IgD-negative memory B cell (primary cell): ENCODE measurements around the gene ASTN1. TPM values are rescaled to one million over a fixed set of nuclear protein-coding genes. Genes with fewer than 3 reads are reported as not detected.
A peak's percentile ranks its signal among the peaks of the same experiment; 100 is the strongest.

Experiments
- H3K27ac Mint-ChIP-seq, 3 donors: one replicate each; pipeline ENCODE4 v1.8.0; 2020 to 2022; ENCODE audit warnings: mild to moderate bottlenecking in 3 of 3, mixed read lengths in 3 of 3, moderate library complexity in 1 of 3
- H3K27me3 Mint-ChIP-seq: one replicate; pipeline ENCODE4 v1.8.0; 2021; ENCODE audit warnings: mixed read lengths
- H3K36me3 Mint-ChIP-seq: one replicate; pipeline ENCODE4 v1.8.0; 2020; ENCODE audit warnings: mild to moderate bottlenecking, mixed read lengths
- H3K4me1 Mint-ChIP-seq, 3 donors: one replicate each; pipeline ENCODE4 v1.8.0; 2020 to 2022; ENCODE audit warnings: mixed read lengths in 3 of 3, mild to moderate bottlenecking in 1 of 3
- H3K4me3 Mint-ChIP-seq, 4 donors: one replicate each; pipeline ENCODE4 v1.8.0; 2020 to 2022; ENCODE audit warnings: mild to moderate bottlenecking in 4 of 4, mixed read lengths in 4 of 4, moderate library complexity in 3 of 4
- H3K9me3 Mint-ChIP-seq, 3 donors: one replicate each; pipeline ENCODE4 v1.8.0; 2020 to 2021; ENCODE audit warnings: mixed read lengths in 3 of 3, mild to moderate bottlenecking in 1 of 3
- polyA plus RNA-seq: library from polyadenylated mRNA; unstranded; fragments of 300-500 nt; fragmentation: Illumina TruSeq; gene quantifications from one replicate; pipeline ENCODE4 v1.2.3, GENCODE V29; 2021

Gene ASTN1
- polyA plus RNA-seq, 1 donor from 2014 or later, result not detected

DNA sequence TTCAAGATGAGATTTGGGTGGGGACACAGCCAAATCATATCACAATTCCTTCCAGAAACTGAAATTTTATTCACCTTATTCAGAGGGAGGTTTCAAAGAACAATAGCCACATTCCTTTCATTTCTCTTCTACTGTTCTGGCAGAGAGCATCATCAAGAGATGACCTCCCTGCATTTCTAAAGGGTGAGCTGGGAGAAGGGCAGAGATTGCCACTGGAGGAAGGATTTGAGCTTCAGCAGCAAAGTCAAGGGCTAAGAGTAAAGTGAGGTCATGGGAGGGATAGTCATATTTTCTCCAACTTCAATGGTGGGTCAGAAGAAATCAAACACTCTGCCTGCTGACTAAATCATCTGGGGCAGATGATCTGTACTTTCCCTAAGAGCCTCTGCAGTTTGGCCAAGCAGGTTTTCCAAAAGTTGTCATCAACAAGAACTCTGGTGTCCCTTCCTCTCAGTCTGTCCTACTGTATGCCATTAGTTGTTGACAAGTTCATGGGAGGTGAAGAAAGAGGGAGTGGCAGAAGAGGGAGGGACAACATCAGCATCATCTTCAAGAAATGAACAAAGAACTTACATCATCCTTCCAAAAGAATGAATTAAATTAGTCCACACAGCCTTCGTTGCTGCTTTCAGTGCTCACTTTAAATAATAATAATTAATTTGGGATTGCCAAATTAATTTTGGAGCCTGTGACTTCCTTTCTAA lies 298.3 kb downstream of the ASTN1 start:
- no peaks in the 10 kb centered on the region for H3K36me3 Mint-ChIP-seq
- no peak overlapping the region for H3K27ac Mint-ChIP-seq
- peak overlapping the region in 1 of 4 donors; percentile 20 for H3K4me3 Mint-ChIP-seq
- H3K9me3 Mint-ChIP-seq, result peaks cover 1 to 5% (median 1%) of the 10 kb centered on the region in 3 donors
- no peaks in the 10 kb centered on the region for H3K4me1 Mint-ChIP-seq
- H3K27me3 Mint-ChIP-seq, result no peaks in the 10 kb centered on the region

DNA sequence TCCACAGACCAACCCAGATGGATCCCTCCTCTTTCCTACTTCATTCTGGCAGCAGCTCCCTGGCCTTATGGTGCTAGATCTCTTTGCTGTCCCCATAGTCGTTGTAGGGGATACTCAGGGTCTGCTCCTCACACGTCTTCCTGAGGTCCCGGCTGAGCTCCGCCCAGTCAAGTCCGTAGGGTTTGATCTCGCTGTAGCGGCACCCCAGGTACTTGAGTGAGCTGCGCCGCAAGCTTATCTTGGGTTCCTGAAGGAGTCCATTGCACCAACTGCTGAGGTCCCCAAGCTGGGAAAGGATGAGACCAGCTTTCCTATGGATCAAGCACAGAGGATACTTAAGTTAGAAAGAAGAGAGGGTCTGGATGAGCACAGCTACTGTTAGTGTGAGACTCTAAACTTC lies 300.3 kb downstream of the ASTN1 start:
- Mint-ChIP-seq H3K27ac (no peak overlapping the region), H3K4me3 (no peak overlapping the region), H3K36me3 (no peaks in the 10 kb centered on the region), H3K9me3 (peaks cover 1 to 5% (median 1%) of the 10 kb centered on the region in 3 donors), H3K27me3 (no peaks in the 10 kb centered on the region), H3K4me1 (no peaks in the 10 kb centered on the region)

DNA sequence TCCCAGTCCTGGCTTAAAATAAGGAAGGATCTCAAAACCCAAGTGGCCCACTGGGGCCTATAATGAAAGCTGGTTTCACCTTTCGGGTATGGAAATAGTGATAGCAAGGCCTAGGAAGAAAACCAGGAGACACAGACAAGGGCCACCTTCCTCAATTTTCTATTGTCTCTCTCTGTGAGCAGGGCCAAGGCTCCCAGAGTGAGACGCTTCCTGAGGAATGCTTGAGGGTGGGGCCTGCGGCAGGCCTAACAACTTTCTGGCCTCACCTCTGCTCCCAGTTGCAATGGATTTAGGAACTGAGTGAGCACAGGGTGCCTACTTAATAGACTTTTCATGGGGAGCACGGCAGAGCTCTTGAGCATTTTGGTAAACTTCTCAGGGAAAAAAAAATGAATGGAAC lies 300.9 kb downstream of the ASTN1 start:
- H3K4me3 Mint-ChIP-seq, result no peak overlapping the region
- H3K27me3 Mint-ChIP-seq, result no peaks in the 10 kb centered on the region
- H3K9me3 Mint-ChIP-seq, result peaks cover 1 to 5% (median 1%) of the 10 kb centered on the region in 3 donors
- H3K27ac Mint-ChIP-seq, result no peak overlapping the region
- H3K4me1 Mint-ChIP-seq, result no peaks in the 10 kb centered on the region
- H3K36me3 Mint-ChIP-seq, result no peaks in the 10 kb centered on the region

DNA sequence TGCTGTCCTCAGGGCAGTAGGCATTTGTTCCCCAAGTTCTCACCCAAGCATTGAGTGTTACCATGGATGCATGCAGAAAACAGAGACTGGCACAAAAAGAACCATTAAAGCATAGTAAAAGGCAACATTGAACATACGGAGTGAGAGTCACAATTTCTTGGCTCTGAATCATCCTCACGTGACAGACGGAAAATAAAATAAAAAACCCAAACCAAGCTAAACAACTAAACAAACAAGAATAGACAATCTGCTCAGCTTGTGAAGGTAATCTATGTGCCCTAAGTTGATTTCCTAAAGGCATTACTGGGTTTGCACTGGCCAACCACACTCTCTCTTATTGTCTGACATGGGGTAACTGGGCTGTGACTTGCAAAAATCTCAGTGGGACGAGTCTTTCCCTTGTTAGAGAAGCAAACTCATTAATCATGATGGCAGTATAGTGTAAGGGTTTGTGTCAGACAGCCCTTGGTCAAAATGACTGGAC lies 306.0 kb downstream of the ASTN1 start:
- H3K4me3 Mint-ChIP-seq, result no peak overlapping the region
- no peak overlapping the region for H3K27ac Mint-ChIP-seq
- peaks cover 2% of the 10 kb centered on the region for H3K27me3 Mint-ChIP-seq
- H3K4me1 Mint-ChIP-seq, result no peaks in the 10 kb centered on the region
- H3K36me3 Mint-ChIP-seq, result no peaks in the 10 kb centered on the region
- H3K9me3 Mint-ChIP-seq, result peaks cover 0 to 1% (median 0%) of the 10 kb centered on the region in 3 donors

DNA sequence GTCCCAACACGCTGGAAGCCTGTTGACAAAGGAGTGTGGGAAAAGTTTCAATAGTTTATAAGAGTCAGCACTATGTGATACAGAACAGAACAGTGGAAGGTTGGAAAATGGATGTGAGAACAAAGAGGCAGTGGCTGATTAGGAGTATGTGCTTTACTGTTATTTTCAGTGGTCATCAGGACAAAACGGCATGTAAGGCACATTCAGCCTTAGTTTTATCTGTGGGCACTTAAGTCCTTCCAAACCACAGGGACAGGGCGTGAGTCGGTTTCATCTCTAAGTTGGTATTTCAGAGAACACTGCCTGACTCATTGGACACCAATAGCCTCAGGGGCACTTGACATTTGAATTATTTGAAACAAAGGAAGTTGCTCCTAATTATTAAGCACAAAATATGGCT lies 306.9 kb downstream of the ASTN1 start:
- H3K4me3 Mint-ChIP-seq, result no peak overlapping the region
- H3K27me3 Mint-ChIP-seq, result peaks cover 3% of the 10 kb centered on the region
- H3K27ac Mint-ChIP-seq, result no peak overlapping the region
- no peaks in the 10 kb centered on the region for H3K4me1 Mint-ChIP-seq
- peaks cover 0 to 1% (median 0%) of the 10 kb centered on the region in 3 donors for H3K9me3 Mint-ChIP-seq
- no peaks in the 10 kb centered on the region for H3K36me3 Mint-ChIP-seq

DNA sequence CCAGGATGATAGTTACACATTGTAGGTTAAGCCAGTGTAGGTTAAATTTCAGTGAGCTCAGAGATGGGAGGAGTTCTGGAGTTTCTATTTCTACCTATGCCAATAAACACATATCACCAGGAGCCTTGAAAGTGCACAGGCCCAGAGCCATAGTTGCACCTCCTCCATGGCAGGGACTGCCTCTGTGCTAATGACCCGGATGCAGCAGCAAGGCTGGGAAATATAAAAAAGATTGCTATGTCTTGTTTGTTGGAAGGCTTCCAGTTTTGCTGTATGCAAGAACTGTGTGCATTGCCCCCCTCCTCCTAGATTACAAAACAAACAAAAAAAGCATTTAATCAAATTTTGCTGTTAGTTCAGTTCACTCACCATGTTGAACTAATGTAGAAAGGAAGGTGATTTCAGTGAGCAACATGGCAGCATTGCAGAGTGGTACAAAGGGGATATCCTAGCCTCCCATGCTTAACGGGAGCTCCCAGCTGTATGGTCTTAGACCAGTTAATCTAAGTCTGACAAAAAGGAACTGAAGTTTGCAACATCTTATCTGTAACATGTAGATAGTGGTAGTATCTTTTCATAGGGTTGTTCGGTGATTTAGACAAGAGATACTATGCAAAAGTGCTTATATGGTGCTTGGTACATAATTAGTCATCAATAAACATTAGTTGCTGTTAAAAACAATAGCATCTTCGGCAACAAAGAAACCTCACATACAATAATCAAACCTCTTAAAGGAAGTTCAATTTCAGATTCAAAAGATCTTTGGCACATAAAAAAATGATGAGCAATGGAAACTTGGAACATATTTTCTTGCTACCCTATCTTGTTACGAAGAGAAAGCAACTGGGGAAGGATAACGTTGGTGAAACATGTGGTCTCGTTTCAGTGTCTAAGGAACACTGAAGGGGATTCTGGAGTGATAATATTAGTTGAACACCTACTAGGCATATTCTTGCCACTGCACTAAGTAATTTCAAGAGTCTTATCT lies 309.5 kb downstream of the ASTN1 start:
- Mint-ChIP-seq H3K27me3 (peaks cover 3% of the 10 kb centered on the region), H3K9me3 (no peaks in the 10 kb centered on the region), H3K4me1 (no peaks in the 10 kb centered on the region), H3K27ac (no peak overlapping the region), H3K36me3 (no peaks in the 10 kb centered on the region), H3K4me3 (no peak overlapping the region)

DNA sequence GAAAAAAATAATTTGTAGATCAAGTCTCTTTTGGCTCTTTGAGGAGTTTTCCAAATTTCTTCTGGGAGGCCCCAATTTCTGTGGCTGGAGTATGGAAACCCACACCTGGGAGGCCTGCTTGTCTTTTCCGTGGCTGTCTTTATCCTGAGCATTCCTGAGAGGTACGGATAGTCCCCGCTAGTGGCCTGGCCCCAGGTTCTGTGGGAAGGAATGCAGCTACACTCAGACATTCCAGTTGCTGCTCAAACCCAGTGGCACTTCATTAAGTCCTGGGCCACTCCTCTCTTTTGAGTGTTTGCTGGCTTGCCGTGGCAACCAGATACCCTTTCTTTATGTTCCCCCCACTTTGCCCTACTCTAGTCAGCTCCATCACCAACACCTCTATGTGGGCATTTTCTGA lies 310.4 kb downstream of the ASTN1 start:
- no peaks in the 10 kb centered on the region for H3K4me1 Mint-ChIP-seq
- H3K27me3 Mint-ChIP-seq, result peaks cover 3% of the 10 kb centered on the region
- no peak overlapping the region for H3K27ac Mint-ChIP-seq
- H3K36me3 Mint-ChIP-seq, result no peaks in the 10 kb centered on the region
- no peaks in the 10 kb centered on the region for H3K9me3 Mint-ChIP-seq
- H3K4me3 Mint-ChIP-seq, result no peak overlapping the region

DNA sequence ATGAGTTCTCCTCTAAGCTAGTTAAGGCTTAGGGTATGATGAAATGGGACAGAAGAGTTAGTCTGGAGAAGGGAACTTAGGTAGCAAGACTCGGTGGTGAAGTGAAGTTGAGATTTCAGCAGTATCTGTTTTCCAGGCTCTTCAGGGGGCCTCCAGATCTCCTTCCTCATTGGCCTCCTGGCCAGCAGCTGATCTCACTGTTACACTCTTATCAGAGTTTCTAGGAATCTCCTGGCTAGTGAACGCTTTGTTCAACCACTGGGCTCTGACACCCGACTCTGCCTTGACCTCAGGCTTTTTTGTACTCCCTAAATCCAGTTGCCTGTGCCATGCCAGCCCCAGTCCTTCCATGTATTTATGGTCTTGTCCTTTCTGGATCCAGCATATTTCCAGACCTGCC lies 311.0 kb downstream of the ASTN1 start:
- Mint-ChIP-seq H3K36me3 (no peaks in the 10 kb centered on the region), H3K27ac (no peak overlapping the region), H3K9me3 (no peaks in the 10 kb centered on the region), H3K27me3 (peaks cover 3% of the 10 kb centered on the region), H3K4me1 (no peaks in the 10 kb centered on the region), H3K4me3 (no peak overlapping the region)

DNA sequence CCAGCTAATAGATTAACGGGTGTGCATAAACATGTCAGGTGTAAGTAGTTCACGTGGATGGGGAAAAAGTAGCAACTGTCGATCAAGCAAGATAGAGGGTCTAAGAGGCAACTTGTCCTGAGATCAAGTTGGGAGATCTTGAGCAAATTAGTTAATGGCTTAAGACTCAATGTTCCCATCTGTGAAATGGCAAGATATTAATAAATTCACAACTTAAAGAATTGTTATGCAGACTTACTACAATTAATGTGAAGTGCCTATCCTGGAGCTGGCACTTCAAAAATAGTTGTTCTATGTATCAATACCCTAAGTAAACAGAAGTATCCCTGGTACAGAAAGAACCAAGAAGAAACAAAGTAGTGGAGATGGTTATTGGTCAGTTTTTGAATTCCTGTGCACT lies 312.4 kb downstream of the ASTN1 start:
- Mint-ChIP-seq H3K36me3 (no peaks in the 10 kb centered on the region), H3K4me3 (no peak overlapping the region), H3K27me3 (peaks cover 3% of the 10 kb centered on the region), H3K9me3 (no peaks in the 10 kb centered on the region), H3K4me1 (no peaks in the 10 kb centered on the region), H3K27ac (no peak overlapping the region)

DNA sequence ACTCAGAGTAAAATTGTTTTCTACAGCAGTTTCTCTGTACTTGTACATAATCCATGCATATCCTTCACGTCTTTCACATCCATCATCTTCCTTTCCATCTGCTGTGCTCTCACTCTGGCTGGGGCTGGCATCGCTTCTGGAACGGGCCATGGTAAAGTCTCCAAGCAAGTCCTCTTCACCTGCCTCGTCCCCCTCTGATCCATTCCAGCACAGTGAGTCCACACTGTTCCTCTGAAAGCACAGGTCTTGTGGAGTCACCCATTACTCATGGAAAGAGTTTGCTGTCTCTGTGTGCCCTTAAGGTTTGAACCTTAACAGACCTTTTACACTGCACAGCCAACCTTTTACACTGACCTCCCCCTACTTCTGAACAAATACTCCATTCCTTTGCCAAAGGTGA lies 313.6 kb downstream of the ASTN1 start:
- Mint-ChIP-seq H3K9me3 (no peaks in the 10 kb centered on the region), H3K27ac (no peak overlapping the region), H3K36me3 (no peaks in the 10 kb centered on the region), H3K27me3 (peaks cover 3% of the 10 kb centered on the region), H3K4me3 (no peak overlapping the region), H3K4me1 (no peaks in the 10 kb centered on the region)

DNA sequence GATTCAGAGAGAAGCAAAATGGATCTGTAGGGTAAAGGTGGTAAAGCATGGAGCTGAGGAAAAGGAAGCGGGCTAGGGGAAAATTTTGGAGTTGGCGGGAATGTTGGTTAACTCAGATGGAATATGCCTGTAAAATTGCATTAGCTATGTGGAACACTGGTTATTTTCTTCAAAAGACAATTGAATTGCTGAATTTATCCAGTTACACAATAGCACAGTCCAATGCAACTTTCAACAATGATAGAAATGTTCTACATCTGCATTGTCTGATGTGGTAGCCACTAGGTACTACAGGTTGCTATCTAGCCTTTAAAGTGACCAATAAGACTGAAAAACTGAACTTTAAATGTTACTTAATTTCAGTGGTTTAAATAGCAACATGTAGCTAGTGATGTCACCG lies 315.2 kb downstream of the ASTN1 start:
- Mint-ChIP-seq H3K27me3 (peaks cover 1% of the 10 kb centered on the region), H3K4me1 (no peaks in the 10 kb centered on the region), H3K36me3 (no peaks in the 10 kb centered on the region), H3K9me3 (no peaks in the 10 kb centered on the region), H3K27ac (no peak overlapping the region), H3K4me3 (no peak overlapping the region)

DNA sequence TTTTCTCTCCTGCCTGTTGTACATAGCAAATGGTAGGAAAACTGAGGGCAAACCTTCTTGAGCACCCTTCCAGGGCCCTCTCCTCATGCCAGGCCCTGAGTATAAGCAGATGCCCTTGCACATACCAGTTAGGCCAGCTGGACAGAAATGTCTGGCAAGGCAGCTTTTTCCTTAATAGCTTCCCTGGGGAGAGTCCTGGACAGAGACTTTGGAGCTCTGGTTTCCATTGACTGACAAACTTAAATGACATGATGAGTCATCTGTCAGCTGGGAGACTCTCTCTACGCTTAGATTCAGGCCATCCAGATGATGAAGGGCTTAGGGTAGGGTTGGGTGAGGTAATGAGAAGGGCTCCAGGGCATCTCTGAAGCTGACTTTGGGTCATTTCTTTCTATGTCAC lies 317.5 kb downstream of the ASTN1 start:
- no peaks in the 10 kb centered on the region for H3K4me1 Mint-ChIP-seq

DNA sequence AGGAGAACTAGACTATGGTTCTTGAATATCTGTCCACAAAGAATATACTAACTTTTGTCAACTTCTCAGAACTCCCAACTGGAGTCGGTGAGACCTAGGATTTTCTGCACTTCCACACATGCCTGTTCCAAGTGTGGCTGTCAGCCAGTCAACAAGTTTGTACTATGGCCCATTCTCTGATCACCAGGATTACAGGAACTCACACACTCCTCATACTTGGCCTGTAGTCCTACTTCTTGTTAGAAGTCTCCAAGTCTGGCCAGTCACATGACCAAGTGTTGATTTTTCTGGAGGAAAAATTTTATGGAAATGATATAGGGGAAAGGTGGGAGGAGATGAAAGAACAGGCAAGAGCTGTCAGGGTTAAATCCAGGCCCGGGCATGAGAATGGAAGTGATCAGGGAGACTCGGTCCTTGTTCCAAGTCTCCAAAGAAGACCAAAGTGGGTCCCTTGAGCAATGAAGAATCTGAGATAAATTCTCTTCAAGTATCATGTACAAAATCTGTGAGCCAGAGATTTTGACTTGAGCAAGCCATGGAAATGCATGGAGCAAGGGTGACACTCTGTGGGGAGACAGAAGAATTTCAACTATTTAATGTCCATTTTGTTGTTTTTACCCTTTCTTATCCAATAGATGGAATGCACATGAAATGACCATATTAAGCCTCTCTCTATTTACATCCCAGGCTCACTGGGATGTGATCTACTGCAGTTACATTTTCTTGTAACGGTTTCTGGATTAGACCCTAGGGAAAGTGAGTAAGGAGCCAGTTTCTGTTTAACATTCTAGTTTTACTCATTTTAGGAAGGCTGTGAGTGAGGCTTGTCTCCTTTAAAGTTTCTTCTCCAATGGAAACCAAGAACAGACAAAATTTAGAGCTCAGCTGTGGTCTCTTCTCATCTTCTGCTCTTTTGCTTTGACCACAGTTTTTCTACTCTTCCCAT lies 320.9 kb downstream of the ASTN1 start:
- Mint-ChIP-seq H3K4me3 (no peak overlapping the region), H3K9me3 (no peaks in the 10 kb centered on the region), H3K4me1 (no peaks in the 10 kb centered on the region), H3K27ac (no peak overlapping the region), H3K27me3 (peaks cover 2% of the 10 kb centered on the region), H3K36me3 (no peaks in the 10 kb centered on the region)

More for the DNA sequence above, 317.5 kb downstream of the ASTN1 start:
- Mint-ChIP-seq H3K27me3 (no peaks in the 10 kb centered on the region), H3K36me3 (no peaks in the 10 kb centered on the region), H3K4me3 (no peak overlapping the region), H3K27ac (no peak overlapping the region), H3K9me3 (no peaks in the 10 kb centered on the region)

DNA sequence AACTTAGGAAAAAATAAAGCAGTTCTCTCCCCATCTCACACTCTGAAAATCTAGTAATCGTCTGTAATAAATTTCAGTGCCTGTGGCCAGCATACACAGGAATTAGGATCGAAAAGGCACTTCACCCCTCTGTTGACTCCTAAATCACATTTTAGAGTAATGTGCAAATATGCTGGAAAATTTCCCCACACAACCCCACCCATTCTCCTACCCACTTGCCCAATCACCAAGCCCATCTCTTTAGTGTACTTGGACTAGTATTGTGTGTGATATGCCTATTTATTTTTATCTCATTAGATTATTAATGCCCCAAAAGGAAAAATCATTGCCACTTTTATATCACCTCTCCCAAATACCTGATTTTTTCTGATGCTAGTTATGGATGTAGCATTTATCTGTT lies 323.3 kb downstream of the ASTN1 start:
- Mint-ChIP-seq H3K9me3 (no peaks in the 10 kb centered on the region), H3K36me3 (no peaks in the 10 kb centered on the region), H3K4me1 (no peaks in the 10 kb centered on the region), H3K4me3 (no peak overlapping the region), H3K27ac (no peak overlapping the region), H3K27me3 (peaks cover 2% of the 10 kb centered on the region)

DNA sequence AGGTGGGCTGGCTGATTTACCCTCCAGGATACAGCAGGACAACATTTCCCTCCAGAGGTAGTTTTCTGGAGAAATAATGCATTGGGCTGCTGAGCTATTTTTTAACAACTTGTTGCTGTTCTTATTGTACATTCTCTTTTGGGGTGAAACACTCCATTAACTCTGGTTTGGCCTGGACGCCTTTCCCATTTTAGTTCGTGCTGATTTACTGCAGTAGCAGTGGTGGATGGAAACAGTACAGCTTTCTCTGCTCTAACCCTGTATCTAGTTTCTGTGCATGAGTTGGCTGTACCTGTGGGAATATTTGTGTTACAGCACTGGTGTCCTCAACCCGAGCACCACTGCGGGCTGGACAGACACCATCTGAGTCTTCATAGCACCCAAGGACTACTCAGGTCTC lies 325.3 kb downstream of the ASTN1 start:
- Mint-ChIP-seq H3K36me3 (no peaks in the 10 kb centered on the region), H3K27ac (no peak overlapping the region), H3K4me1 (no peaks in the 10 kb centered on the region), H3K9me3 (no peaks in the 10 kb centered on the region), H3K27me3 (peaks cover 2% of the 10 kb centered on the region), H3K4me3 (no peak overlapping the region)
